Cardiac muscle cell (in vitro differentiated cells and primary cell): Measurements from ENCODE around the gene CLCA4. TPM values are rescaled to one million over a fixed set of nuclear protein-coding genes. Genes with fewer than 3 reads are reported as not detected.

Experiments used
- DNase-seq, 2 donors: peaks; one replicate each; pipeline versions ENCODE4 v3.0.0 to v3.0.0-alpha.2; 2010 to 2017; ENCODE audit warnings: low read depth in 1 of 2, low spot score in 1 of 2
- H3K27ac ChIP-seq: fragments of 200-600 bp; sonication (generic); 2 replicates; pipeline ENCODE4 v1.5.1; 2016
- H3K27me3 ChIP-seq: fragments of 200-600 bp; sonication (generic); 2 replicates; pipeline ENCODE4 v1.6.0; 2016; ENCODE audit warnings: control low read depth
- H3K36me3 ChIP-seq: fragments of 200-600 bp; sonication (generic); 2 replicates; pipeline ENCODE4 v1.5.1; 2016; ENCODE audit warnings: control low read depth
- H3K4me1 ChIP-seq: fragments of 200-600 bp; sonication (generic); 2 replicates; pipeline ENCODE4 v1.8.1; 2017; ENCODE audit warnings: low read depth, mild to moderate bottlenecking, mixed run types
- H3K4me3 ChIP-seq: fragments of 200-600 bp; sonication (generic); 2 replicates; pipeline ENCODE4 v1.5.1; 2016; ENCODE audit warnings: mild to moderate bottlenecking
- H3K9me3 ChIP-seq: fragments of 200-600 bp; sonication (generic); 2 replicates; pipeline ENCODE4 v1.5.1; 2017; ENCODE audit warnings: low read depth, mild to moderate bottlenecking, control low read depth
- CTCF ChIP-seq: IDR thresholded peaks from 2 replicates; pipeline ENCODE4 v1.5.1; 2012; ENCODE audit warnings: low read depth, mild to moderate bottlenecking, low read length
- polyA plus RNA-seq: library from polyadenylated mRNA; unstranded; fragments of >200 nt; fragmentation: Nextera tagmentation; extraction: Ambion mirVana; gene quantifications from 2 replicates; pipeline ENCODE4 v1.2.1, GENCODE V29; 2016
- total RNA-seq: library from RNA; depleted of rRNA; stranded (reverse); fragments of >200 nt; gene quantifications from 2 replicates; pipeline ENCODE4 v1.2.3, GENCODE V29; 2016

CLCA4 gene
- total and polyA plus RNA-seq, 2 experiments from 2014 or later: not detected

GRCh38 chr1:86548839-86549238, 2.0 kb downstream of the CLCA4 start:
- TF ChIP-seq CTCF: no peak
- Histone ChIP-seq H3K36me3 (no peaks in the 10 kb centered on the region), H3K27ac (no peak overlapping the region), H3K9me3 (no peaks in the 10 kb centered on the region), H3K4me1 (no peaks in the 10 kb centered on the region), H3K4me3 (no peak overlapping the region), H3K27me3 (no peaks in the 10 kb centered on the region)
- DNase-seq: no peak

GRCh38 chr1:86551305-86551704, 4.4 kb downstream of the CLCA4 start:
- TF ChIP-seq CTCF: no peak
- no peak overlapping the region for H3K4me3 ChIP-seq
- no peak overlapping the region for H3K27ac ChIP-seq
- no peak for DNase-seq
- H3K36me3 ChIP-seq: no peaks in the 10 kb centered on the region
- no peaks in the 10 kb centered on the region for H3K9me3 ChIP-seq
- no peaks in the 10 kb centered on the region for H3K27me3 ChIP-seq
- H3K4me1 ChIP-seq: no peaks in the 10 kb centered on the region

GRCh38 chr1:86552376-86552775, 5.5 kb downstream of the CLCA4 start:
- no peaks in the 10 kb centered on the region for H3K9me3 ChIP-seq
- TF ChIP-seq CTCF: no peak
- H3K27ac ChIP-seq: no peak overlapping the region
- no peak for DNase-seq
- no peaks in the 10 kb centered on the region for H3K36me3 ChIP-seq
- H3K4me1 ChIP-seq: no peaks in the 10 kb centered on the region
- no peak overlapping the region for H3K4me3 ChIP-seq
- H3K27me3 ChIP-seq: no peaks in the 10 kb centered on the region

DNA sequence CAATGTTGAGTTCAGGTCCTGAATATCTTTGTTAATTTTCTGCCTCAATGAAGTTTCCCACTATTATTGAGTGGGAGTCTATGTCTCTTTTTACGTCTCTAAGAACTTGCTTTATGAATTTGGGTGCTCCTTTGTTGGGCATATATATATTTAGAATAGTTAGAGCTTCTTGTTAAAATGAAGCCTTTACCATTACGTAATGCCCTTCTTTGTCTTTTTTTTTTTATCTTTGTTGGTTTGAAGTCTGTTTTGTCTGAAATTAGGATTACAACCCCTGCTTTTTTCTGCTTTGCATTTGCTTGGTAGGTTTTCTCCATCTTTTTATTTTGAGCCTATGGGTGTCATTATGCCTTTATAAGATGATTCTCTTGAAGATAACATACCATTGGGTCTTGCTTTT, 10.9 kb downstream of the CLCA4 start:
- Histone ChIP-seq H3K27ac (no peak overlapping the region), H3K9me3 (no peaks in the 10 kb centered on the region), H3K36me3 (no peaks in the 10 kb centered on the region), H3K4me1 (peaks cover 7% of the 10 kb centered on the region), H3K4me3 (no peak overlapping the region), H3K27me3 (no peaks in the 10 kb centered on the region)
- DNase-seq: no peak
- TF ChIP-seq CTCF: no peak

- no peaks in the 10 kb centered on the region for H3K36me3 ChIP-seq
- no peak overlapping the region for H3K4me3 ChIP-seq
- H3K27me3 ChIP-seq: no peaks in the 10 kb centered on the region
- H3K27ac ChIP-seq: no peak overlapping the region
- H3K9me3 ChIP-seq: no peaks in the 10 kb centered on the region
- DNase-seq: no peak
- H3K4me1 ChIP-seq: peaks cover 7% of the 10 kb centered on the region
- TF ChIP-seq CTCF: no peak
Measured at GRCh38 chr1:86563849-86564248, 17.0 kb downstream of the CLCA4 start.

DNA sequence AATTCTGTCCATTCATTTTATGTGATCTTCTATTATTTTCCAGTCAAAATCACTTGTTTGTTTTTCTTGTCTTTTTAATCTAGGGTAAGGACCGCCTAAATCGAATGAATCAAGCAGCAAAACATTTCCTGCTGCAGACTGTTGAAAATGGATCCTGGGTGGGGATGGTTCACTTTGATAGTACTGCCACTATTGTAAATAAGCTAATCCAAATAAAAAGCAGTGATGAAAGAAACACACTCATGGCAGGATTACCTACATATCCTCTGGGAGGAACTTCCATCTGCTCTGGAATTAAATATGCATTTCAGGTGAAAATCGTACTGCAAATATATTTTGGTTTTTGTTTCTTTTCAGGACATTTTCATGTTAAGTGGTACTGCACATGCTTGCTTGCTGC, 20.5 kb downstream of the CLCA4 start:
- H3K4me3 ChIP-seq: no peak overlapping the region
- H3K27me3 ChIP-seq: no peaks in the 10 kb centered on the region
- no peak for DNase-seq
- no peak for TF ChIP-seq CTCF
- H3K9me3 ChIP-seq: no peaks in the 10 kb centered on the region
- H3K4me1 ChIP-seq: peaks cover under 1% of the 10 kb centered on the region
- H3K36me3 ChIP-seq: no peaks in the 10 kb centered on the region
- H3K27ac ChIP-seq: no peak overlapping the region
